GM20000 (cell line): ENCODE measurements around the gene SLC13A3.

Source experiments
- DNase-seq: peaks from one replicate; pipeline ENCODE4 v3.0.0; 2012; ENCODE audit warnings: low spot score
- TF ChIP-seq, protein P1 (sequence below): IDR thresholded peaks from 2 replicates; pipeline ENCODE4 v1.5.1; 2012; ENCODE audit warnings: mild to moderate bottlenecking, control low read depth; ENCODE audit errors: extremely low read depth, missing control alignments

The SLC13A3 gene

DNA sequence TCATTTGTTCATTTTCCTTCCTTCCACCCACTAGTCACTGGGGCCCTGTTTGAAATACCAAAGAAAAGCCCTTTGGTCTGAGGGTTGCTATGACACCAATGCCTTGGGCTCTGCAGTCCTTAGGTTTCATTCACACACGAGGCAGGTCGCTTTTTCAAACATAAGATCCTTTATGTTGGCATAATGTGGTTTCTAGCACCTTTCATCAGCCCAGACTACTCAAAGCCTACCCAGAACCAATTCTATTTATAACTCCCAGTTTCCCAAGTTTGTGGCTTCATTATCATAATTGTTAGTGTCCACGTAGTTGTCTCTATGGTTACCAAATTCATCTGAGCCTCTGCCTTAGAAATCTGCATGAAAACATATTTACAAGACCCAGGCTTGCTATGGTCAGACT lies 44.6 kb upstream of the SLC13A3 start:
- no peak for DNase-seq
- TF ChIP-seq, protein P1, sequence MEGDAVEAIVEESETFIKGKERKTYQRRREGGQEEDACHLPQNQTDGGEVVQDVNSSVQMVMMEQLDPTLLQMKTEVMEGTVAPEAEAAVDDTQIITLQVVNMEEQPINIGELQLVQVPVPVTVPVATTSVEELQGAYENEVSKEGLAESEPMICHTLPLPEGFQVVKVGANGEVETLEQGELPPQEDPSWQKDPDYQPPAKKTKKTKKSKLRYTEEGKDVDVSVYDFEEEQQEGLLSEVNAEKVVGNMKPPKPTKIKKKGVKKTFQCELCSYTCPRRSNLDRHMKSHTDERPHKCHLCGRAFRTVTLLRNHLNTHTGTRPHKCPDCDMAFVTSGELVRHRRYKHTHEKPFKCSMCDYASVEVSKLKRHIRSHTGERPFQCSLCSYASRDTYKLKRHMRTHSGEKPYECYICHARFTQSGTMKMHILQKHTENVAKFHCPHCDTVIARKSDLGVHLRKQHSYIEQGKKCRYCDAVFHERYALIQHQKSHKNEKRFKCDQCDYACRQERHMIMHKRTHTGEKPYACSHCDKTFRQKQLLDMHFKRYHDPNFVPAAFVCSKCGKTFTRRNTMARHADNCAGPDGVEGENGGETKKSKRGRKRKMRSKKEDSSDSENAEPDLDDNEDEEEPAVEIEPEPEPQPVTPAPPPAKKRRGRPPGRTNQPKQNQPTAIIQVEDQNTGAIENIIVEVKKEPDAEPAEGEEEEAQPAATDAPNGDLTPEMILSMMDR = no peak

DNA sequence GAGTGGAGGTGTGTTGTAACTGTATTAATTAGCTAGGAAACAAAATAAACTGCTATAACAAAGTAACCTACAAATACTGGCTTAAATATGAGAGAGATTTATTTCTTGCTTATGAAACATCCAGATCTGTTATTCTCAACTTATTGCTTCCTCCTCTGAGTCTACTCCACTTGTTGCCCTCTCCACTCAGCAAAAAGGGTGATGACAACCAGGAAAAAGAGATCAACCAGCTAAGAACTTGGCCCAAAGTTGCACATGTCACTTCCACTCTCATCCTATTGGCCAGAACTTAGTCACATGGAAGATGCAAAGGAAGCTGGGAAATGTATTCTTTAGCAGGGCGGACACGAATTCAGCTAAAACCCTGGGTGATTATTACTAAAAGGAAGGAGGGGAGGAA lies 43.2 kb upstream of the SLC13A3 start:
- TF ChIP-seq, protein P1 = no peak
- DNase-seq = no peak

DNA sequence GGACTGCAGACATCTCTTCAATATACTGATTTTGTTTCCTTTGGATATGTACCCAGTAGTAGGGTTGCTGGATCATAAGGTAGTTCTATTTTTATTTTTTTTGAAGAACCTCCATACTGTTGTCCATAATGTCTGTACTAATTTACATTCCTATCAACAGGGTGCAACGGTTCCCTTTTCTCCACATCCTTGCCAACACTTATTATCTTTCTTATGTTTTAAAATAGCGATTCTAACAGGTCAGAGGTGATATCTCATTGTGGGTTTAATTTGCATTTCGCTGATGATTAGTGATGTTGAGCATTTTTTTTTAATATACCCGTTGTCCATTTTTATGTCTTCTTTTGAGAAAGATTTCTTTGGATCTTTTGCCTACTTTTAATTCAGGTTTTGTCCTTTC lies 39.9 kb upstream of the SLC13A3 start:
- TF ChIP-seq, protein P1 = no peak
- no peak for DNase-seq

DNA sequence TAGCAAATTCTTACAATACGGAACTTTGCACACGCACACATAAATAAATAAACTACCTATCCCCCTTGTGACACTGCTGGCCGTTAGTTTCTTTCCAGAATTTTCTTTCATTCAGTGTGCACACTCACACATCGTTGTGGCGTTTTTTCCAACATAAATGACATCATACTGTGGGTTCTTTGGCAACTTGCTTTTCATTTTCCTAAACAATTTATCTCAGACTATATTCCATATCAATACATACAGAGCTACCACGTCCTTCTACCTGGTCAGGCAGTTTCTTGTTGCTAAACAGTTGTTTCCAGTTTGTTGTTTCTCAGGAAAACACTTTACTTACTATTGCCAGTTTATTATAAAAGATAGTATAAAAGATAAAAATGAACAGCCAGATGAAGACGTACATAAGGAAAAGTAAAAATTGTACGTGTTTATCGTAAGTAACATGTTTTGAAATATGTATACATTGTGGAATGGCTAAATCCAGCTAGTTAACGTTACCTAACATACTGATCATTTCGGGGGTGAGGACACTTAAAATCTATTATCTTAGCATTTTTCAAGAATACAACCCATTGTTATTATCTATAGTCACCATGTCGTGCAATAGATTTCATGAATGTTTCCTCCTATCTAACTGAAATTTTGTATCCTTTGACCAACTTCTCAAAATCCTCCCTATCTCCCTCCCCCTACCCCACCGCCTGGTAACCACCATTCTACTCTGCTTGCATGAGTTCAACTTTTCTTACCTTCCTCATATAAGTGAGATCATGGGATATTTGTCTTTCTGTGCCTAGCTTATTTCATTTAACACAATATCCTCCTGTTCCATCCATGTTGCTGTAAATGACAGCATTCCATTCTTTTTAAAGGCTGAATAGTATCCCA lies 39.2 kb upstream of the SLC13A3 start:
- no peak for DNase-seq
- TF ChIP-seq, protein P1 = no peak

DNA sequence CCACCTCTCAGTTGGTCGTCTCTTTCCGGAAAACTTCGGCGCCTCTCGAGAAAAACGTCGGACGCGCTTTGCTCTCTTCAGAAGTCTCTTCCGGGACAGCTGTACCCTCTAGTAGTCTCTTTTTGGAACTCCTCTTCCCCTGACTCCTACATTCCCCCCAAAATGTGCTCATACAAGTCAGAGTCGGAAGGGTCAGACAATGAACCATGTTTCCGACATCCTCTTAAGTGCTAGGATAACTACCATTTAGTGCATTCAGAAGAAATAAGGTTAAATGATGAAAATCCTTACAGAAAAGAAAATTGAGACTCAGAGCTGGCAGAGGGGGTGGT lies 38.5 kb upstream of the SLC13A3 start:
- TF ChIP-seq, protein P1 = no peak
- DNase-seq = no peak

DNA sequence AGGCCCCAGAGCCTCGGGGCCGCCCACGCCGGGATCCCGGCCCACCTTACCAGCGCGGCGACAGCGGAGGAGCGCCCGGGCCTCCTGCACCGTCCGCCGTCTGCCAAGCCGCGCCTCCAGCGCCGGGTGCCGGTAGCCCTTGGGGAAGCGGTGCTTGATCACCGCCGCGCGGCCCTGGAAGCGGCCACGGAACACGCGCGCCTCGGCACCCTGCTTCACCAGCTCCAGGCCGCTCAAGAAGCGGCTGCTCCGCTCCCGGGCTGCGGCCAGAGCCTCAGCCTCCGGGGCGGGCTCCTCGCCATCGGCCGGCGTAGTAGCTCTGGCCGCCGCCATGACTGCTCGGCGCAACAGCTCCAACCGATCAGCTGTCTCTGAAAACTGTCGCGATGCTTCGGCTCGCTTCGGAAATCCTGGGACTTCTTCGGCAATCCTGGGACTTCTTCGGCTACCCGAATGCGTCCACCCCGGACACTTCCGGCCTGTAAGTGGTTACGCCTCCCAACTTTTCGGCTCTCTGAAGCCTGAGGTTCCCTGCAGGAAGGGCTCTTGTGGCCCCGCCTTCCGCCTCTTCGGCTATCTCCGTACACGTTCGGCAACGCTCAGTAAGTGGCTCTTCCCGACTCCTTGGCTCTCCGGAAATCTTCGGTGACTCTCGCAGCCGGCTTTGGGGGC lies 38.0 kb upstream of the SLC13A3 start, which contains the start of gene TP53RK:
Gene TP53RK (minus strand): TSS at position 363 of the 672 bp plus-strand sequence. CDS start 30 bp downstream, at position 333.
- peak; percentile 99 for DNase-seq
- TF ChIP-seq, protein P1 = no peak
